ENCODE measurements around the gene ST6GALNAC6. TPM values are rescaled to one million over a fixed set of nuclear protein-coding genes. Genes with fewer than 3 reads are reported as not detected.

ST6GALNAC6 gene
- total RNA-seq, 1 experiment from 2014 or later, result 24.5 TPM

DNA sequence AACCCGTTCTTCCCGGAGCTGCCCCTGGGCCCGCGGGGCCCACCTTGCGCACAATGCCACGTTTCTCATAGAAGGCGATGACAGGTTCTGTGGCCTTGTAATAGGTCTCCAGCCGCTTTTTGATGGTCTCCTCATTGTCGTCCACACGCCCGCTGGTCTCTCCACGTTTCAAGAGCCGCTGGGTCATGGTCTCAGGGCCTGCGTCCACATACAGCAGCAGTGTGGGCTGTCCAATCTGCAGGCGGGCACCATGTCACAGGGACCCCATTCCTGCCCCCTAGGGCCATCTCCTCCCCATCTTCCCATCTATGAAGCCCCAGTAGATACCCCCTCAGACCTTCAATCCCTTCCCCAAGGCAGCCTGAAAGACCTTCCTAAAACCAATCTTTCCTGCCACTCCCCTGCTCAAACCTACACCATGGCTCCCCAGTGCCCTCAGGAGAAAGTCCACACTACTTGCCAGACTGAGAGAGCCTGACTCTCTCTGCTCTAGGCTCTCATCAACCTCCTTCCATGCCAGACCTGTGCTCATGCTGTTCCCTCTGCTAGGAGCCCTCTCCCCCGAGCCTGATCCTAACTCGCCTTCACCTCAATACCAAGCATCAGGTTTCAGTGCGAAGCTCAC, 31.0 kb downstream of the ST6GALNAC6 start:
- Histone ChIP-seq H3K9me2 (ENCODE audit: insufficient read depth) (no peaks in the 10 kb centered on the region), H3K9me3 (ENCODE audit: control insufficient read depth in 1 of 2, insufficient read depth in 1 of 2, low read depth in 1 of 2, low read length in 2 of 2) (no peaks in the 10 kb centered on the region), H3K4me1 (ENCODE audit: control insufficient read depth in 1 of 2, insufficient read depth in 2 of 2, low read length in 2 of 2) (peaks cover 3 to 10% of the 10 kb centered on the region in 2 experiments; a peak in 3 of 4 replicates), H3K79me2 (ENCODE audit: insufficient read depth, low read length) (no peaks in the 10 kb centered on the region), H3K36me3 (ENCODE audit: control insufficient read depth in 1 of 2, insufficient read depth in 2 of 2, low read length in 2 of 2) (no peaks in the 10 kb centered on the region), H3K9ac (ENCODE audit: low read length) (no peak overlapping the region), H2AFZ (ENCODE audit: low read depth, low read length, poor library complexity, severe bottlenecking) (no peak overlapping the region), H4K20me1 (ENCODE audit: insufficient read depth) (no peaks in the 10 kb centered on the region), H3K27me3 (ENCODE audit: insufficient read depth, low read length) (no peaks in the 10 kb centered on the region), H3K4me2 (ENCODE audit: low read length) (no peak overlapping the region), H3K4me3 (replicated peaks in 1 of 2; ENCODE audit: low read depth in 1 of 2, low read length in 2 of 2) (no peak overlapping the region), H3K27ac (ENCODE audit: low read depth, low read length) (no peak overlapping the region)
- RAD21 ChIA-PET (ENCODE audit: low non-redundant PET in 1 of 2, low total read pairs in 2 of 2, uncharacterized antibody in 2 of 2, unreplicated experiment in 2 of 2), result interaction anchor here in 1 of 2 experiments (0.9 kb wide), 1 partner anchor 53 kb away, joined by 5 read pairs; no protein-coding TSS in a partner anchor
- intact Hi-C loops (cut with micrococcal nuclease), result no loop called here
- no peak for TF ChIP-seq JUND (IDR thresholded peaks at IDR 0.05)
- TF ChIP-seq SP1 (IDR thresholded peaks at IDR 0.05; ENCODE audit: low read depth), result no peak
- TF ChIP-seq SIN3A (IDR thresholded peaks at IDR 0.05; ENCODE audit: low read depth), result no peak
- TF ChIP-seq, protein P1, sequence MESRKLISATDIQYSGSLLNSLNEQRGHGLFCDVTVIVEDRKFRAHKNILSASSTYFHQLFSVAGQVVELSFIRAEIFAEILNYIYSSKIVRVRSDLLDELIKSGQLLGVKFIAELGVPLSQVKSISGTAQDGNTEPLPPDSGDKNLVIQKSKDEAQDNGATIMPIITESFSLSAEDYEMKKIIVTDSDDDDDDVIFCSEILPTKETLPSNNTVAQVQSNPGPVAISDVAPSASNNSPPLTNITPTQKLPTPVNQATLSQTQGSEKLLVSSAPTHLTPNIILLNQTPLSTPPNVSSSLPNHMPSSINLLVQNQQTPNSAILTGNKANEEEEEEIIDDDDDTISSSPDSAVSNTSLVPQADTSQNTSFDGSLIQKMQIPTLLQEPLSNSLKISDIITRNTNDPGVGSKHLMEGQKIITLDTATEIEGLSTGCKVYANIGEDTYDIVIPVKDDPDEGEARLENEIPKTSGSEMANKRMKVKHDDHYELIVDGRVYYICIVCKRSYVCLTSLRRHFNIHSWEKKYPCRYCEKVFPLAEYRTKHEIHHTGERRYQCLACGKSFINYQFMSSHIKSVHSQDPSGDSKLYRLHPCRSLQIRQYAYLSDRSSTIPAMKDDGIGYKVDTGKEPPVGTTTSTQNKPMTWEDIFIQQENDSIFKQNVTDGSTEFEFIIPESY (IDR thresholded peaks at IDR 0.05; ENCODE audit: extremely low read depth, insufficient replicate concordance, low read length), result no peak
- no peak for TF ChIP-seq ZFX (IDR thresholded peaks at IDR 0.05)
- TF ChIP-seq EZH2 (IDR thresholded peaks at IDR 0.05), result no peak
- TF ChIP-seq, protein P2, sequence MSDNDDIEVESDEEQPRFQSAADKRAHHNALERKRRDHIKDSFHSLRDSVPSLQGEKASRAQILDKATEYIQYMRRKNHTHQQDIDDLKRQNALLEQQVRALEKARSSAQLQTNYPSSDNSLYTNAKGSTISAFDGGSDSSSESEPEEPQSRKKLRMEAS (IDR thresholded peaks at IDR 0.05), result no peak
- TF ChIP-seq POLR2A (IDR thresholded peaks at IDR 0.05; ENCODE audit: borderline replicate concordance, extremely low read depth, insufficient read depth, insufficient read length), result no peak
- ATAC-seq (no peak), DNase-seq (ENCODE audit: low read depth, low spot score) (no peak)
- POLR2A ChIA-PET, result no interaction called here
- no TSS peak for BruUV-seq (replicated peaks)
- CTCF ChIA-PET, result no interaction called here
